Stimulated activated CD8-positive, alpha-beta memory T cell treated with anti-CD3 and anti-CD28 coated beads, Interleukin-12 subunit alpha, Interleukin-12 subunit beta, amount 100 ng/mL, for 24 hours (primary cell): ENCODE measurements around the gene ANKS4B.
"Not testable (repeated sequence)": the region's sequence is repeated elsewhere in the genome, so short reads cannot be mapped to it uniquely, and the experiment has no call there.

Experiments used
- DNase-seq: peaks from one replicate; pipeline ENCODE4 v3.0.0-alpha.2; 2020; ENCODE audit errors: extremely low read depth

Gene ANKS4B

GRCh38 chr16:21218153-21218552 is 15.3 kb upstream of the ANKS4B start:
- DNase-seq: no peak

- no peak for DNase-seq
These were observed 13.9 kb upstream of the ANKS4B start for GRCh38 chr16:21219551-21219950.

GRCh38 chr16:21222495-21223337 is 10.8 kb upstream of the ANKS4B start:
- DNase-seq: no peak

- no peak for DNase-seq
These were observed 9.7 kb upstream of the ANKS4B start for GRCh38 chr16:21223787-21224186.

- DNase-seq: no peak
These were observed 8.7 kb upstream of the ANKS4B start for GRCh38 chr16:21224800-21225199.

- no peak for DNase-seq
These were observed 6.8 kb upstream of the ANKS4B start for GRCh38 chr16:21226749-21227148.

- DNase-seq: no peak
These were observed 5.6 kb upstream of the ANKS4B start for GRCh38 chr16:21227866-21228265.

- DNase-seq: no peak
These were observed 5.1 kb upstream of the ANKS4B start for GRCh38 chr16:21228361-21228872.

GRCh38 chr16:21233045-21233520 is 416 bp upstream of the ANKS4B start:
- no peak for DNase-seq

GRCh38 chr16:21235199-21235585 is 1.7 kb downstream of the ANKS4B start:
- DNase-seq: no peak

GRCh38 chr16:21236831-21237230 is 3.3 kb downstream of the ANKS4B start:
- no peak for DNase-seq

GRCh38 chr16:21239646-21240045 is 6.1 kb downstream of the ANKS4B start:
- no peak for DNase-seq

GRCh38 chr16:21242756-21243155 is 9.3 kb downstream of the ANKS4B start:
- DNase-seq: no peak

GRCh38 chr16:21244518-21245215 is 11.2 kb downstream of the ANKS4B start:
- no peak for DNase-seq

GRCh38 chr16:21248179-21248578 is 14.7 kb downstream of the ANKS4B start:
- not testable (repeated sequence) for DNase-seq

GRCh38 chr16:21250072-21250923 is 16.8 kb downstream of the ANKS4B start:
- no peak for DNase-seq

GRCh38 chr16:21253470-21253869 is 20.0 kb downstream of the ANKS4B start:
- no peak for DNase-seq

GRCh38 chr16:21256636-21257035 is 23.1 kb downstream of the ANKS4B start:
- DNase-seq: no peak

GRCh38 chr16:21257284-21257683 is 23.8 kb downstream of the ANKS4B start:
- no peak for DNase-seq

GRCh38 chr16:21260870-21261791 is 27.6 kb downstream of the ANKS4B start:
- no peak for DNase-seq
